Esophagus mucosa (tissue), 1 donor: Measurements from ENCODE around the gene TFR2. TPM values are rescaled to one million over a fixed set of nuclear protein-coding genes. Genes with fewer than 3 reads are reported as not detected.

Experiments used
- ATAC-seq: fragments of 200-7000 bp; cut with Tn5 transposase; one replicate; pipeline ENCODE4 v1.9.1; 2020
- total RNA-seq: library from RNA; stranded (reverse); gene quantifications from one replicate; pipeline ENCODE4 v1.2.4, GENCODE V29; 2023
- donor health status: DM: yes; HTN: yes; CAD: no.

The TFR2 gene
- 0.68 TPM for total RNA-seq

DNA sequence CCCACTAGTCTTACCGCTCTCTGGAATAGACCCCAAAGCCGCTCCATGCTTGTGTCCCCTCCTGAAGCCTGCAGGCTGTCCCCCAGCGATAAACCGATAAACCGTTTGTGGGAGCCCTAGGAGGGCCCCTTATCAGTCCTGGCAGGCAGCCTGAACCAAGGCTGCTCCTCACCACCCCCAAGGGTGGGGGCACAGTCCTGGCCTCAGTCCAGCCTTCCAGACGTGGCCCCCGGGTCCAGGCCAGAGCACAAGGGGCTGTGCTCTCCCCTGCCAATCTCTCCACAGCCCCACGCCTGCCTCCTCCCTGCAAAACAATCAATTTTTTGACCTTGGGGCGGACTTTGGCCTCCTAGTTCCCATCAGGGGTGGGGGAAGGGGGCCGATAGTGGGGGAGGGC, at the start of gene TFR2:
TSS of gene TFR2 (minus strand) at position 90 of the 397 bp plus-strand sequence. CDS start at position 47, 43 bp downstream.
- ATAC-seq = no peak

DNA sequence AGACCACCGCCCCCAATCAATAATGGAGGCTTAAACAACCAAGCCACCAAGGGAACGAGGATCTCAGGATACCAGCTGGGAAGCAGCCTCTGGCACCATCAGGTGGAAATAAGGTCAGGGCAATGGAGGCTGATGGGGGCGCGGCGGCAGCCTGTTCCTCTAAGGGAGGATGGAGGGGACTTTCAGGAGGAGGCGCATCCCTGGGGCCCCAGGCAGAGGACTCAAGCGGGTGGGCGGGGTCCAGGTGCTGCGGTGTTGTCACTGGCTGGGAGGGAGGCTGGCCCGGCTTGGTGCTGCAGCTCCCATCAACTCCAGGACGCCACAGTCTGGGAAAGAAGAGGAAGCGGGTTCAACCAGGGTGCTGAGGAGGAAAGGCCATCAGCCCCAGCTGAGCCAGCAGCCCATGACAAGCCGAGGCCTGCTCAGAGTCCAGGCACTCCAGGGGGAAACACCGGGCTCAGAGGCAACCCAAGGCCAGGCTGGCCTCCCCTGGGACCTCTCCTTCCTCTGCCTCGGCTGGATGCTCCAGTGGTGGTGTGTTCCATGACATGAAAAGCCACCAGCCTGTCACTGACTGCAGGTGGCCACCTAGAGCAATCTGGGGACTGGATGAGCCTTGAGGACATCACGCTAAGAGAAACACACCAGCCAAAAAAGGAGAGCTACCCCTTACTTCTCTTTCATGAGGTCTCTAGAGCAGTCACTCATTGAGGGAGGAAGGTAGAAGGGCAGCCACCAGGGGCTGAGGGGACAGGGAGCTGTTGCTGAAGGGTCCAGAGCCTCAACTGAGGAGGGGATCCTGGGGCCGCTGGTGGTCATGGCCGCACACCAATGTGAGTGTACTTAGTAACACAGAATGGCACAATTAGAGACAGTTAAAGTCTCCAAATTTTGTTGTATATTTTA, 48.1 kb upstream of the TFR2 start:
- no peak for ATAC-seq

DNA sequence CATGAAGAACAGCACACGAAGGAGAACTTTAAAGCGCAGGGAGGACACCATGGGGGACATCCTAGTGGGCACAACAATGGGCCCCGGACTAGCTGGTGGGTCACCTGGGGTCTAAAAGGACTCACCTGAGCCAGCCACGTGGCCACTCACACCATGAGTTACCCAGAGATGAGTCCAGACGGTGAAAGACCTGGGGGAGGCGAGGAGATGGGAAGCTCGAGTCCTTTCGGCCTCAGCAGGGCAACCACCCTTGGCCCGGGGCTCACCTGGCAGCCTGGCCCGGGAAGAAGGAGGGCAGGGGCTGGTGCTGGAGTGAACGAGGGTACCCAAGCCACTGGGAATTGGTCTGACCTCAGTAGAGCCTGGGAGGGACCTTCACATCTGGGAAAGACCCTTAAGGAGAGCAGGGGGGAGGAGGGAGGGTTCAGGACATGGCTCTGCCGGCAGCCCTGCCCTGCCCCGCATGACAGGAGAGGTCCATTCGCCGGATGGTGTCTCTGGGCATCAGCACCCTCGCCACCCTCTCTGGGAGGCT, 47.0 kb upstream of the TFR2 start:
- ATAC-seq = no peak

DNA sequence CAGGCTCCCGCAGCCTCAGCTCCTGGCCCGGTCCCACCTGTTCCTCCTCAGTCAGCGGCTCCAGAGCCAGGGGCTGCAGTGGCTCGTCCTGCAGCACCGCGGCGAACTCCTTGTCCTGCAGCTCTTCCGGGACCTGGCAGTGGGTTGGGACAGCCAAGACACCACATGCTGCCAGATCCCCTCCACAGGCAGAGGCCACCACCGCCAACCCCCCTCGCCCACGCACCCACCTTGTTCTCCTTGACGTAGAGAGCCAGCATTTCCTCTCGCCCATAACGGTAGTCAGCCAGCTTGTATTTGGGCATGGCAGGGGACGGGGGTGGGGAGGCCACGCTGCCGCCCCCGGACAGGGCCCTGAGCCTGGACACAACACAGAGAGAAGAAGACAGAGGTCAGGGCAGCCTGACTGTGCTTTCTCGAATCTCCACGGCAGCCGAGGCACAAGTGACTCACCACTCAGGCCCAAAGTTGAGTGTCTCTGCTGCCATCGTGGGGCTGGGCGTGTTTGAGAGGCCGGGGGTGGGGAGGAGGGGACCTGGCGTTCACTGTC, 46.5 kb upstream of the TFR2 start:
- ATAC-seq = no peak

DNA sequence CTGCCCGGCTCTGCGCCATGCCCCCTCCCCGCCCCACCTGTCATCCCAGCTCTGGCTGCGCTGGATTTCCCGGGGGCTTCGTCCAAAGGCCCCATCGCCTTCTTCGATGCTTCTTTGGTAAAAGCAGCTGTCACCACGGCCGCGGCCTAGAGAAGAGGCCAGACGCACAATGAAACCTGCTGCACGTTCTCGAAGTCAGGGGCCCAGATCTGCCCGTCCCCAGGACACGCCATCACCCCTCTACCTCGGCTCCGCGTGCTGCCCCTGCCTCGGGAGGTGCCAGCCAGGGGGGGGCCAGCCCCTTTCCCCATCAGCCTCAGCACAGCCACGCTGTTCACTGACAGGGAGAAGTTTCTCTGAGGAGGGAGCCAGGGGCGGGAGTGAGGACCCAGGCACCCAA, 45.9 kb upstream of the TFR2 start:
- ATAC-seq = no peak

DNA sequence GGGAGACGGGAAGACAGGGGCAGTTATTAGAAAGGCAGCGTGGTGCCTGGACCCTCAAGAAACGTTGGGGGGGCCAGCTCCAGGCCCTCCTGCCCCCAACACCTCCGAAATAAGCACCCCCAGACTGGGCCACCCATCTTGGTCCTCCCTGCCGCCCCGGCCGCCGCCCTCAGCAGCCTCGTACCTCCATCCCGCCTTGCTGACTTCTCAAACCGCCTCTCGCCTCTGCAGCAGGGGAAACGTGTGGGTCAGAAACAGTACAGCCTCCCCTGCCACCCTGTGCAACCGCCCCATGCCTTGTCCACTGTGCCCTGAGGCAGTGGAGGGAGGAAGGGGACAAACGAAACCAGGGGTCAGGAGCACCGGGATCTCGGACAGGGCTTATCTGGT, 45.5 kb upstream of the TFR2 start:
- ATAC-seq = no peak

DNA sequence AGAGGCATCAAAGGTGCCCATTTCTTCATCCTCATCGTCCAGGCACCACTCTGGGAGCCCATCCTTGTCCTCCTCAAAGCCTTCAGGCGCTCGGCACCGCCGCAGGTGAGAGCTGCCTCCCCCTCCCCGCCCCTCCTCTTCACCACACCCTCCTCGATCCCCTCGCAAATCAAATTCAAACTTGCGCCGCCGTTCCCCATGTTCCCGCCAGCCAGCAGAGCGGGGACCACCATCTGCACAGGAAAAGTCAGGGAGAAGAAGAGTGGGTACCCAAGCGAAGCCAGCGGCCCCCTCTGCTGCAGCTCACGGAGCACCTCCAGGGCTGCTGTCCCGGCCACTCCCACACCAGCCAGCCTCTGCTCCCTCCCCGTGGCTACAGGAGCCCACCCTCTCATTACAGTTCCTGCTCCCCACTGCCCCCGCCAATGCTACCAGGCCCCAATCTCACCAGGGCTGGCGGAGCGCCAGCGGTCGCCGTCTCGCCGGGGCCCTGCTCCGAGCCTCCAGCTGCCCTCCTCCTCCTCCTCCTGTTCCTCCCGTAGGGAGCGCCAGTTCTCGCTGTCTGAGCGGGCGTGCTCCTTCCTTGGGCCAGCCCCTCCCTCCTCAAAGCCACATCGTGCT, 45.0 kb upstream of the TFR2 start:
- ATAC-seq = no peak

DNA sequence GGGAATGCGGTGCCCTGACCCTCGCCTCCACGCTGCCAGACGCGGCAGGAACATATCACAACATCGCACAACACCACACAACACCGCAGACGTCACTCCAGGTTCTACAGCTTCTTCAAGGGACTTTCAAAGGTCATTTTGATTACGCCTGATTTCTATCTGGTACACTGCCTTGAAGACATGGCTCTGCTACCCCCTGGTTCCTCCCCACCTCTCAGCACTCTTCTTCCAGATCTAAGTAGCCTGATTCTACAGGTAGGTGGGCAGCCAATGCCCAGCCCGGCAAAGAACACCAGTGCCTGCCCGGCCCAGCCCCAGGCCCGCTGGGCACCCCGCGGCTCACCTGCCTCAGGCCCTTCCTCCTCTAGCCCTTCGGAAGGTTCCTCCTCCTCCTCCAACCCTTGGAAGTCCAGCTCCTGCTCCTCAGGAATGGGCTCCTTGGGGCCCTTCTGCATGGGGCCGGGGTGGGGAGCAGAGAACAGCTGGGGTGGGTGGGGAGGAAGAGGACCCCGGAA, 44.3 kb upstream of the TFR2 start:
- no peak for ATAC-seq

DNA sequence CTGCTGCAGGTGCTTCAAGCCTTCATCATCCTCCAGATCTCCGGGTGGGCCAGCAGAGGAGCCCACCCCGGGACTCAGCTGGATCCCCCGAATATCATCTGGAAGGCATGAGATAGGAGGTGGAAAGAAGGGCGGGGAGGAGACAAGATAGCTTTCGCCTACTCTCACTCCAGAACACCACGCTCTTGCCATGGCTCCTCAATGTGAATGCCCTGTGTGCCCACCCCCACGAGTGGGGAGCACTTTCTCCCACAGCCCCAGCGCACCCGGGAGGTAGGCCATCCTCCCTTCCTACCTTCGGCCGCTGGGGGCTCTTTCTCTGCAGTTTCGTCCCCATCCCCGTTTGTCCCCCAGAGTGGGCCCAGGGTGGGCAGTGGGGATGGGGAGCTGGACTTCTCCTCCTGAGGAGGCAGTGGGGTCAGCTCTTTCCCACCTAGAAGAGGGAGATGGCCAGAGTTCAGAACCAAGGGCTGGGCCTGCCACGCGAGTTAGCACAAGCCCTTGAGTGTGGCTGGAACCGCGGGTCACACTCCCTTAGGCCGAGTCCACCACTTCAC, 43.8 kb upstream of the TFR2 start:
- no peak for ATAC-seq

DNA sequence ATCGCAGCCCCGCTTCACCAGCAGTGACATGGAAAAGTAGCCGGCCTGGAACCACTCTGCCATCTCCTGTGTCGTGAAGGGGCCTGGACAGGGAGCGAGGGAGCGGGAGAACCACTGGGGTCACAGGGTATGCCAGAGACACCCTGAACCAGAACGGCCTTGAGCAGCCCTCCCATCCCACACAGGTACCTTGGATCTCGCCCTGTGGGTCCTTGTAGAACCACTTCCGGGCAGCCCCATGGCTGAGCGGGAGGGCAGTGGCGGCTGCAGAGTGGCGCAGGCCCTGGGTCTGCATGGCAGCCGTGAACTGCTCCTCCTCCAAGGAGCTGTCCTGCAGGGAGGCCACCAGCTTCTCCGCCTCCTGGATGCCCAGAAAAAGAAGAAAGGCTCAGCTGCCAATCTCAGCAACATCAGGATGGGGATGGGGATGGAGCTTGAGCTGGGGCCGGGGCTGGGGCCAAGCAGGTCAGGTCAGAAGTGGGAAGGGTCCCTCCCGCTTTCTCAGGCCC, 43.2 kb upstream of the TFR2 start:
- ATAC-seq = no peak

DNA sequence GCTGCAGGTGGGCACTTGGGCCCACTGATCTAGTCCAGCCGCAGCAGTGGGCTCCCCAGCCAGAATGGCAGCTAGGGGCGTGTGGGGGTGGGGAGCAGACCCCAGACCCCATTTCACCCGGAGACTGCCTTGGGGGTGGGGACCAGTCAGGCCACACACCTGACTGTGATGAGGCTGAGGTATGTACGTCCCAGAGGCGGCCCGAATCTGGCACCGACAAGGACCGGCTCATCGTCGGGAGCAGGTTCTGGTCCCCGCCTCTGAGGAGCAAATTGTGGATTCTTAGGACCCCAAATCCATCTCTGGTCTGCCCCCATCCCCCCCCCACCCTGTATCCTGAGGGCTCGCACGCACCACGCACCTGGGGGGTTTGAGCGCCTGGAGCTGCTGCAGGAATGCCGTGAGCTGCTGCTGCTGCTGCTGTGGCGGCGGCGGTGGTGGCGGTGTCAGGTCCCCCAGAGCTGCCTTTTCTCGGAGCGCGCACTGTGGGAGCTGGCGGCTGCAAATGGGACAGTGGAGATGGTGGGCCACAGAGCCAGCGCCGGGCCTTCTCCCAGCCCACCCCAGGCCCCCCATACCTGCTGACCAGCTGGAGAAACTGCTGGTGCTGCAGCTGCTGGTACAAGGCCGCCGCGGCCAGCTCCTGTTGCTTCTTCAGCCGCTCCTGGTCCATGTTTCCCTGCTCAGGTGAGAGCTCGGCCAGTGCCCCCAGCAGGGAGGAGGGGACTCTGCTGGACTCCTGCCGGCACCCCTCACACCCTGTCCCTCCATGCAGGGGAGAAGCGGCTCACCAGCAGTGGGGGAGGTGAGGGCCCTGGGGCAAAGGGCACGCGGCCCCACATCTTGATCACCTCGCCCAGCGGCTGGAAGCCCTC, 42.5 kb upstream of the TFR2 start:
- ATAC-seq = no peak

DNA sequence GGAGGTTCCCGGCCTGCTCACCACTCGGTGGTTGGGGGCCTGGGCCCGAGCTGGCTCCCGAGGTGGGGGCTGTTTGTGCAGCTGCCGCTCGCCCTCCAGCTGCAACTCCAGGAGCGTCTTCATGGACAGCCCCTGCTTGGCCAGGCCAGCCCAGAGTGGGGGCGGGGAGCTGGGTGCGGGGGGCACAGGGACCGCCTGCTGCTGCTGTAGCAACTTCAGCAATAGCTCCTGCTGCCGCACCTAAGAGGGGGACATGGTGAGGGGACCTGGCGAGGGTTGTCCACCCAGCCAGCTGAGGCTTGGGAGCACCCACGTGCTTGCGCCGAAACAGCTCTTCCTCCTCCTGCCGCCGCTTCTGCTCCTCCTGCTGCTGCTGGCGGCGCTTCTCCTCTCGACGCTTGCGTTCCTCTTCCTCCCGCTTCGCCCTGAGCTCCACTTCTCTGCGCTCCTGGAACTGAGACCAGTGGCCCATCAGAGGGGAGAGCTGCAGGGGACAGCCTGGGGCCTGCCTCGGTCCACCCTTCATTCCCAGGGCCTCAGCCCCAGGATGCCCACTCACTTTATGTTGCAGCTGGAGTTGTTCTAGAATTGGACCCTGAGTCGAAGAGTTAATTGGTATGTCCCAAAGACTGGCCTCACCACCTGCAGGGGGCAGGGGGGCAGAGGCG, 41.8 kb upstream of the TFR2 start:
- ATAC-seq = no peak

DNA sequence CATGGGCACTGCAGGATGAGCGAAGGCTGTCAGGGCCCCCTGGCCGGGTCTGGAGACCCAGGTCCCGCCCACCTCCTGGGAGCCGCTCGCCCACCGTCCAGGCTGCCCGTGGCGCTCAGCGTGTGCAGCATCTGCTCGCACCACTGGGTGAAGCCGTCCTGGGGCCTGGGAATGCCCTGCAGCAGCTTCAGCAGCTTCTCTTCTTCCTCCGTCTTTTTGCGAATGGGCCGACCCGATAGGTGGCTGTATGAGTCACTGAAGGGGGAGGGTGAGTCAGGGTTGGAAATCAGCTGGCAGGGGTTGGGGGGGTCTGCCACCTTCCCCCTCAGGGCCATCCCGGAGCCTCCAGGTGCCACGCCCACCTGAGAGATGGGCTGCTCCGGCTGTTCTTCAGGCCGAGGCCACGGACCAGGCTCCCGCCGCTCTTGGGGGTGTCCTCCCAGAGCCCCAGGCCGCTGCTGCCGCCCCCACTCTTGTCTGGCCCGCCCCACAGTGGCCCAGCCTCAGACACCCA, 40.9 kb upstream of the TFR2 start:
- no peak for ATAC-seq

DNA sequence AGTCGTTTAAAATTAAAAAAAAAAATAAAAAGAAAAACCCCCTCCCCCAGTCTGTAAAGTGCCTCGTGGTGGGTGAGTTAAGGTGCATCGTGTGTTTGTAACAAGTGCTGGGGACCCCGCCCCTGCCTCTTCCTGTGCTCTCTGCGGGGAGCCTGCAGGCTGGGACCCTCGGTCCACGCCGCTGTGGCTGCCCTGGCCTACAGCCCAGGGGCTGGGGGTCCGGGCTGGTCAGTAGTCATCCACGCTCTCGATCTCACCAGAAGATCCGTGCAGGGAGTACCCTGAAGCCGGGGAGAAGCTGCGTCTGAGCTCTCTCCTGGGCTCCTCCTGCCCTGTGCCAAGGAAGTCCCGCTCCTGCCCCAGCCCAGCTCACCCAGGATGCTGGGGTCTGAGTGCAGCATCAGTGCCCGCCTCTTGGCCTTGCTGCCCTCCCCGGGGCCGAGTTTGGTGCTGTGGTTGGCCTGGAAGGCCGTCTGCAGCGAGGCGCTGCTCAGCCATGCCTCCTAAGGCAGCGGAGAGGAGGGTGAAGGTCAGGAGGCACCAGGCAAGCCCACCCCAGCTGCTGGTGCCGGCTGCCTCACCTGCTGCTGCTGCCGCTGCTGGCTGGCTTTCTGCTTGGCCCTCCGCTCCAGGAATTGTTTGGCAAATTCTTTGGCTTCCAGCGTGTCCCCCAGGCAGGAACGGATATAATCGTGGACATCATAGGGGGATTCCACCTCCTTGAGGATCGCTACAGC, 40.3 kb upstream of the TFR2 start:
- peak; percentile 0 for ATAC-seq

DNA sequence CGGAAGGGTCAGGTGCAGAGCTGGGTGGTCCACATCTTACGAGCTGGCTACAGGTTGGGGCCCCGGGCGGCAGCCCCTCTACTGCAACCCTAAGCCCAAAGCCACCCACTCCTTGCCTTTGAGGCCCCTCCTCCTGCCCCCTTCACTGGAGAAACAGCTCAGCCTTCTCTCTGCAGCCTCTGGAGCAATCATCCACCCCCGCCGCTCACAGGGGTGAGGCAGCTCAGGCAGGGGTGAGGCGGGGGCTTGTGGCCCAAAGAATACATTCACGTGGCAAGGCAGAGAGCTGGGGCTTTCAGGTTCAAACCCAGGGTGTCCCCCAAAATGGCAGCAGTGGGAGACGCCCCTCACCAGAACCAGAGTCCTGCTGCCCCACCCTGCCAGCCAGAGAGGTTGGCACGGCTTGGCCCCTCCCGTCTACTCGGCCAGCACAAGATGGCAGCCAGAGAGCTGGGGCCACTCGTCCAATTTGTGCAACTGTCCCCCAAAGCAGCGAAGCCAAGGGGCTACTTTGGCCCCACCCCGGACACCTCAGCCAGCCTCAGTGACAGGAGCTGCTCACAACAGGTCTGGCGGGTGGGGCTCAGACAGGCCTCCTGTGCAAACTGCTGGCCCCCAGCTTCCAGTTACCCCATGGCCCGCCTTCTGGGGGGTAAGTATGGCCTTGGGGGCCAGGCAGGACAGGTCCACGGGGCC, 39.4 kb upstream of the TFR2 start:
- ATAC-seq = no peak

DNA sequence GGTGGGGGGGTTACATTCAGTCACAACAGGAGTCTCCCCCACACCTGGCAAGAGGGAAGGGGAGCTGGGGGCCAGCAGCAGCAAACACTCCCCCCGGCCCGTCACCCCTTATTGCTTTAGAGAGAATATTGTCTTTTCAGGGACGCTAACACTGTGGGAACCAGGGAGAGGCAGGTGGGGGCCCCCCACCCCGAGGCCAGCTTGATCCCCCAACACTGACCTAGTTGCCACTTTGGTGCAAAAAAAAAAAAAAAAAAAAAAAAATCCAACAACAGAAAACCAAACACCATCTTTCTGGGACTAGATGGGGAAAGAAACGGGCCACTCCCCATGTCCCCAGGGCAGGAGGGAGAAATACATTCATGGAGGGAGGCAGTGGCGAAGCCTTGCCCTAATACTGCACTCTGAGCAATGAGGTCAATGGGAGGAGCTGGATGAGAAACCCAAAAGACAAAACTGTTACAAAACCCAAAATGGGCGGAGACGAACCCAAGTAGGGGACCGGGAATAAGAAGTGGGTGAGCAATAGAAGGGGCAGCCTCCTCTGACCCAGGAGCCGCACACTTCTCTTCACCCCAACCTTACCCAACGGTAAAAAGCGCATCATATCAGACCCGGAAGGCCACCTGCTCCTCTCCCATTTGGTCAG, 38.7 kb upstream of the TFR2 start:
- peak; percentile 51 for ATAC-seq

DNA sequence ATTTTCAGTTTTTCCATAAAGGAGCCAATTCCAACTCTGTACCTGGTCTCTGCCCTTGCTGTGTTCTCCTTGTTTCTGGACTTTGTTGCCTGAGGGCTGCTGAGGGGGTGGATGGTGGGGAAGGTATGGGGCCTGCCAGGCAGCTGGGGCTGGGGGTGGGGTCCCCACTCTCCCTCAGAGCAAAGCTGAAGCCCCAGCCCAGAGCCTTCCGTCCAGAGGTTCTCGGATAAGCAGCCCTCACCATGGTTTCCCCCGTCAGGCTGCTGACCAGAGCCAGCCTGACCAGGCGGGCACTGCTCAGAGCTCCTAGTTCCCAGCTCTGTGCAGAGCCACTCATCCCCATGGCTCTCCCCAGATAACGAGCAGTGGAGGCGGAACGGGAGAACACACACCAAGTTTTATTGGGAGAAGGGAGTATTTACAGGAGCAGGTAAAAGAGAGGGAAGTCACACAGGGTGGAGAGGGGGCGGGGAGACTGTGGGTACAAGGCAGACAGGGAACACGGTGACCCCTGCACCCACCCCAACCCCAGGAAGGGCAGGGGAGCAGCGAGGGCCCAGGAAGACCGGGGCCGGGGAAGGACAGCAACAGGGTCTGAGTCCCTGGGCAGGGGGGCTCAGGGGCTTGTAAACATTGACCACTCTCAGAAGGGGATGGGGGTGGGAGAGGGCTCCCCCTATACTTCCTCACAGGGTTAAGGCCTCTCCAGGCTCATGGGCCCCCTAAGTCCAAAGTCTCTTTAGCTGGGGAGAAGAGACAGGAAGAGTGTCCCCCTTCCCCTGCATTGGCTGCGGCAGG, 38.0 kb upstream of the TFR2 start:
- ATAC-seq = no peak

DNA sequence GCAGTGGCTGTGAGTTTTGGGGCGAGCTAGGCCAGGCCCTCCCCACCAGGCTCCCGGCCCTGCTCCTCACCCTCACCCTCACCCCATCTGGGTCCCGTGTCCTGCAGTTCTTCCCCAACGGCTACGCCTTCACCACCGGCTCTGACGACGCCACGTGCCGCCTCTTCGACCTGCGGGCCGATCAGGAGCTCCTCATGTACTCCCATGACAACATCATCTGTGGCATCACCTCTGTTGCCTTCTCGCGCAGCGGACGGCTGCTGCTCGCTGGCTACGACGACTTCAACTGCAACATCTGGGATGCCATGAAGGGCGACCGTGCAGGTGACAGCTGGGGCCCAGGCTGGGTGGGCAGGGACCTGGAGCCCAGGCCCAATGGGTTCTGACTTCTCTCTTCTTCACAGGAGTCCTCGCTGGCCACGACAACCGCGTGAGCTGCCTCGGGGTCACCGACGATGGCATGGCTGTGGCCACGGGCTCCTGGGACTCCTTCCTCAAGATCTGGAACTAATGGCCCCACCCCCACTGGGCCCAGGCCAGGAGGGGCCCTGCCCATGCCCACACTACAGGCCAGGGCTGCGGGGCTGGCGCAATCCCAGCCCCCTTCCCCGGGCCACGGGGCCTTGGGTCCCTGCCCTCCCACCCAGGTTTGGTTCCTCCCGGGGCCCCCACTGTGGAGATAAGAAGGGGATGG, 37.1 kb upstream of the TFR2 start:
- no peak for ATAC-seq
